IMR-90 (cell line): ENCODE results near the gene TMPRSS7. TPM values are rescaled to one million over a fixed set of nuclear protein-coding genes. Genes with fewer than 3 reads are reported as not detected.

ENCODE experiments used
- ATAC-seq: fragments of 200-7000 bp; cut with Tn5 transposase; 2 replicates; pipeline ENCODE4 v1.9.1; 2020; ENCODE audit warnings: low read depth, mild to moderate bottlenecking, moderate library complexity
- BruUV-seq: library from RNA; stranded (reverse); fragments of 400-500 nt; replicated peaks from 2 replicates; lab custom pipeline; 2021; lab: Mats Ljungman, UMichigan
- CTCF ChIA-PET: fragments of 300-600 bp; formaldehyde crosslinking; extraction: SDS; loops from one replicate; lab custom pipeline; 2021; ENCODE audit warnings: antibody characterized with exemption; lab: Yijun Ruan, JAX
- POLR2A ChIA-PET: fragments of 300-600 bp; sonication (Branson Sonifier 250); formaldehyde crosslinking; loops from one replicate; lab custom pipeline; 2022; ENCODE audit warnings: antibody characterized with exemption; ENCODE audit not compliant: unreplicated experiment; lab: Charles Lee
- DNase-seq: peaks from one replicate; pipeline ENCODE4 v3.0.0; 2013
- H2AFZ ChIP-seq: replicated peaks from 2 replicates; pipeline ENCODE3; 2013; ENCODE audit warnings: low read length, mild to moderate bottlenecking; ENCODE audit not compliant: poor library complexity
- H2AK5ac ChIP-seq: 2 replicates; pipeline ENCODE4 v1.6.1; 2013; ENCODE audit warnings: low read depth, low read length, inconsistent platforms
- H2AK9ac ChIP-seq: replicated peaks from 2 replicates; pipeline ENCODE3; 2013; ENCODE audit warnings: mild to moderate bottlenecking, low read depth, low read length, moderate library complexity; ENCODE audit not compliant: poor library complexity
- H2BK120ac ChIP-seq: 2 replicates; pipeline ENCODE4 v1.6.1; 2013; ENCODE audit warnings: low read depth, low read length, inconsistent platforms
- H2BK15ac ChIP-seq: 3 replicates; pipeline ENCODE4 v1.6.1; 2013; ENCODE audit warnings: low read depth, low read length, inconsistent platforms
- H2BK20ac ChIP-seq: 2 replicates; pipeline ENCODE4 v1.6.1; 2013; ENCODE audit warnings: low read depth, mild to moderate bottlenecking, inconsistent platforms, low read length, moderate library complexity
- H2BK5ac ChIP-seq: 2 replicates; pipeline ENCODE4 v1.6.1; 2013; ENCODE audit warnings: mild to moderate bottlenecking, low read depth, low read length, inconsistent platforms; ENCODE audit not compliant: poor library complexity, severe bottlenecking
- H3K14ac ChIP-seq: replicated peaks from 2 replicates; pipeline ENCODE4 v1.6.1; 2013; ENCODE audit warnings: low read depth, low read length, inconsistent platforms
- H3K18ac ChIP-seq: 2 replicates; pipeline ENCODE4 v1.6.1; 2013; ENCODE audit warnings: low read depth, low read length, control low read depth
- H3K23ac ChIP-seq: 2 replicates; pipeline ENCODE4 v1.6.1; 2013; ENCODE audit warnings: low read depth, low read length, inconsistent platforms
- H3K27ac ChIP-seq: 2 replicates; pipeline ENCODE4 v1.5.1; 2013; ENCODE audit warnings: mild to moderate bottlenecking, control low read depth, low read length; ENCODE audit not compliant: insufficient read depth
- H3K27me3 ChIP-seq: 2 replicates; pipeline ENCODE4 v1.6.1; 2013; ENCODE audit warnings: low read length; ENCODE audit not compliant: control insufficient read depth, insufficient read depth
- H3K36me3 ChIP-seq: 2 replicates; pipeline ENCODE4 v1.6.1; 2013; ENCODE audit warnings: low read length, mixed read lengths; ENCODE audit not compliant: control insufficient read depth, insufficient read depth
- H3K4ac ChIP-seq: 2 replicates; pipeline ENCODE4 v1.6.1; 2013; ENCODE audit warnings: low read depth, low read length, inconsistent platforms
- H3K4me1 ChIP-seq: 2 replicates; pipeline ENCODE4 v1.6.1; 2013; ENCODE audit warnings: low read length, mixed read lengths; ENCODE audit not compliant: control insufficient read depth, insufficient read depth
- H3K4me2 ChIP-seq: 2 replicates; pipeline ENCODE4 v1.6.1; 2013; ENCODE audit warnings: low read depth, mild to moderate bottlenecking, control low read depth, low read length, moderate library complexity
- H3K4me3 ChIP-seq: 2 replicates; pipeline ENCODE4 v1.5.1; 2013; ENCODE audit warnings: low read depth, mild to moderate bottlenecking, control low read depth, low read length, moderate library complexity; ENCODE audit not compliant: insufficient read depth
- H3K56ac ChIP-seq: 2 replicates; pipeline ENCODE4 v1.6.1; 2013; ENCODE audit warnings: low read length, inconsistent platforms; ENCODE audit not compliant: insufficient read depth; ENCODE audit errors: extremely low read depth
- H3K79me1 ChIP-seq, 2 experiments: 2 replicates each; pipeline ENCODE4 v1.6.1; 2013; ENCODE audit warnings: low read length in 2 of 2, inconsistent platforms in 1 of 2, low read depth in 1 of 2
- H3K9ac ChIP-seq: 2 replicates; pipeline ENCODE4 v1.6.1; 2013; ENCODE audit warnings: low read depth, low read length, control low read depth
- H3K9me1 ChIP-seq: 2 replicates; pipeline ENCODE4 v1.6.1; 2013; ENCODE audit warnings: low read length, inconsistent platforms; ENCODE audit not compliant: insufficient read depth
- H3K9me3 ChIP-seq: 2 replicates; pipeline ENCODE4 v1.6.1; 2013; ENCODE audit warnings: low read length; ENCODE audit not compliant: control insufficient read depth, insufficient read depth
- H4K20me1 ChIP-seq: 2 replicates; pipeline ENCODE4 v1.6.1; 2013; ENCODE audit warnings: low read length, inconsistent platforms; ENCODE audit not compliant: insufficient read depth
- H4K5ac ChIP-seq: 2 replicates; pipeline ENCODE4 v1.6.1; 2013; ENCODE audit warnings: mild to moderate bottlenecking, low read depth, low read length, control low read depth
- H4K8ac ChIP-seq, 2 experiments: 2 replicates each; pipeline ENCODE4 v1.6.1; 2013; ENCODE audit warnings: low read depth in 2 of 2, low read length in 2 of 2, control low read depth in 1 of 2, inconsistent platforms in 1 of 2
- H4K91ac ChIP-seq: 2 replicates; pipeline ENCODE4 v1.6.1; 2013; ENCODE audit warnings: low read depth, low read length, inconsistent platforms; ENCODE audit not compliant: insufficient read depth
- BHLHE40 ChIP-seq: fragments of 150-350 bp; IDR thresholded peaks from 2 replicates; pipeline ENCODE4 v1.6.1; 2016; ENCODE audit warnings: mild to moderate bottlenecking, low read depth, low read length
- CEBPB ChIP-seq: IDR thresholded peaks from 2 replicates; pipeline ENCODE4 v1.6.1; 2012; ENCODE audit warnings: low read depth, low read length, improper control_type of control experiment
- CHD1 ChIP-seq: IDR thresholded peaks from 2 replicates; pipeline ENCODE4 v1.6.1; 2012; ENCODE audit warnings: low read depth, low read length, improper control_type of control experiment
- CTCF ChIP-seq: conservative IDR thresholded peaks from 2 replicates; pipeline ENCODE4 v1.5.1; 2012; ENCODE audit warnings: mild to moderate bottlenecking, low read depth, low read length, improper control_type of control experiment
- ELK1 ChIP-seq: fragments of 150-350 bp; IDR thresholded peaks from 2 replicates; pipeline ENCODE4 v1.6.1; 2016; ENCODE audit warnings: low read depth, mild to moderate bottlenecking, low read length, moderate library complexity, borderline replicate concordance
- FOS ChIP-seq: fragments of 150-350 bp; IDR thresholded peaks from 2 replicates; pipeline ENCODE4 v1.6.1; 2016; ENCODE audit warnings: low read depth, low read length
- MAFK ChIP-seq: IDR thresholded peaks from 2 replicates; pipeline ENCODE4 v1.6.1; 2012; ENCODE audit warnings: low read depth, low read length, improper control_type of control experiment
- MAZ ChIP-seq: IDR thresholded peaks from 2 replicates; pipeline ENCODE4 v1.6.1; 2012; ENCODE audit warnings: low read depth, mild to moderate bottlenecking, low read length, improper control_type of control experiment, moderate library complexity, borderline replicate concordance
- MXI1 ChIP-seq: IDR thresholded peaks from 2 replicates; pipeline ENCODE4 v1.6.1; 2012; ENCODE audit warnings: low read depth, mild to moderate bottlenecking, low read length, moderate library complexity, borderline replicate concordance
- NFE2L2 ChIP-seq: fragments of 150-350 bp; IDR thresholded peaks from 2 replicates; pipeline ENCODE4 v1.6.1; 2016; ENCODE audit warnings: low read depth, mild to moderate bottlenecking, low read length
- POLR2A ChIP-seq: IDR thresholded peaks from 2 replicates; pipeline ENCODE4 v1.6.1; 2012; ENCODE audit warnings: mild to moderate bottlenecking, low read depth, low read length
- RAD21 ChIP-seq: IDR thresholded peaks from 2 replicates; pipeline ENCODE4 v1.6.1; 2012; ENCODE audit warnings: low read length, improper control_type of control experiment
- RCOR1 ChIP-seq: IDR thresholded peaks from 2 replicates; pipeline ENCODE4 v1.6.1; 2012; ENCODE audit warnings: mild to moderate bottlenecking, low read length, improper control_type of control experiment; ENCODE audit not compliant: insufficient replicate concordance
- RFX5 ChIP-seq: IDR thresholded peaks from 2 replicates; pipeline ENCODE4 v1.8.0; 2012; ENCODE audit warnings: low read depth, mild to moderate bottlenecking, low read length, moderate library complexity
- SMC3 ChIP-seq: fragments of 150-350 bp; IDR thresholded peaks from 2 replicates; pipeline ENCODE4 v1.6.1; 2016; ENCODE audit warnings: low read depth, mild to moderate bottlenecking, antibody characterized with exemption, low read length, moderate library complexity
- USF2 ChIP-seq: fragments of 150-350 bp; IDR thresholded peaks from 2 replicates; pipeline ENCODE4 v1.6.1; 2017; ENCODE audit warnings: mild to moderate bottlenecking, antibody characterized with exemption, low read length, low read depth
- WGBS, 2 experiments: methylation state at CpG; one replicate each; pipeline versions ENCODE4 v1.1.5 to v1.1.7; 2013; ENCODE audit warnings: missing lambda C conversion rate in 2 of 2; ENCODE audit not compliant: insufficient read length in 1 of 2; ENCODE audit errors: extremely low coverage in 2 of 2; 5-methylcytosine and 5-hydroxymethylcytosine counted together
- dilution Hi-C: fragments of 300-500 bp; cut with HindIII; formaldehyde crosslinking; loops from one replicate; pipeline ENCODE4 v1.14.3; 2018; ENCODE audit warnings: low sequenced_read_pairs; ENCODE audit not compliant: unreplicated experiment
- in situ Hi-C: fragments of 300-500 bp; cut with MboI; formaldehyde crosslinking; loops from 3 replicates; pipeline ENCODE4 v1.14.3; 2019; ENCODE audit warnings: low sequenced_read_pairs, inconsistent platforms, mixed read lengths
- intact Hi-C: fragments of 100-400 bp; cut with micrococcal nuclease; formaldehyde crosslinking; loops from 2 replicates; pipeline ENCODE4 v1.10.0; 2022
- polyA plus RNA-seq, 3 experiments: library from polyadenylated mRNA; depleted of rRNA; stranded (reverse); fragments of >200 nt; gene quantifications; 2 replicates each; pipeline ENCODE4 v1.2.3, GENCODE V29; 2012; ENCODE audit warnings: low replicate concordance in 1 of 3
- total RNA-seq: library from RNA; depleted of rRNA; stranded (reverse); fragments of >200 nt; gene quantifications from 2 replicates; pipeline ENCODE4 v1.2.3, GENCODE V29; 2012

The TMPRSS7 gene
- total and polyA plus RNA-seq, 2 of the 4 experiments (the other 2 are of a cell fraction) = 0.07 TPM; not detected in 1

- Histone ChIP-seq H2BK120ac (no peak overlapping the region), H3K4me3 (no peak overlapping the region), H3K4me2 (no peak overlapping the region), H4K20me1 (no peaks in the 10 kb centered on the region), H2AFZ (no peak overlapping the region), H3K9ac (no peak overlapping the region), H4K8ac (no peak overlapping the region), H3K9me3 (no peaks in the 10 kb centered on the region), H3K27ac (no peak overlapping the region), H3K79me1 (0 out of 4 replicates have a peak, but pooled peaks cover 0 to 2% of the 10 kb centered on the region in 2 experiments), H4K5ac (no peak overlapping the region), H4K91ac (no peak overlapping the region), H3K27me3 (no peaks in the 10 kb centered on the region), H3K14ac (no peak overlapping the region), H3K56ac (no peak overlapping the region), H3K4ac (no peak overlapping the region), H3K4me1 (no peaks in the 10 kb centered on the region), H2BK15ac (no peak overlapping the region), H2AK9ac (no peak overlapping the region), H2BK20ac (no peak overlapping the region), H3K9me1 (no peaks in the 10 kb centered on the region), H3K23ac (no peak overlapping the region), H3K36me3 (peaks cover 6% of the 10 kb centered on the region), H2AK5ac (no peak overlapping the region), H2BK5ac (no peak overlapping the region), H3K18ac (no peak overlapping the region)
- ATAC-seq = no peak
- intact Hi-C loops (no loop called here), in situ Hi-C loops (no loop called here), dilution Hi-C loops (no loop called here)
- ChIA-PET CTCF (interaction anchor here (0.6 kb wide), 1 partner anchor 59 kb away, joined by 3 read pairs; no protein-coding TSS in a partner anchor), POLR2A (no interaction called here)
- TF ChIP-seq MXI1 (no peak), POLR2A (no peak), CEBPB (no peak), USF2 (no peak), RAD21 (no peak), SMC3 (no peak), MAFK (no peak), RFX5 (no peak), BHLHE40 (no peak), CHD1 (no peak), CTCF (no peak), ELK1 (no peak), FOS (no peak), NFE2L2 (no peak), MAZ (no peak), RCOR1 (no peak)
- WGBS, 2 experiments = no CpG with 5 or more reads among the region's 4 CpGs
- DNase-seq = no peak
- BruUV-seq = no TSS peak
Observed at GRCh38 chr3:112117841-112118571, 83.5 kb downstream of the TMPRSS7 start.
